ENCODE measurements around the gene COX6B2.

COX6B2 gene

GRCh38 chr19:55383279-55384130 is 29.0 kb upstream of the COX6B2 start:
- DNase-seq (ENCODE audit: low spot score): peak; percentile 41

- no peak for DNase-seq (ENCODE audit: low spot score)
Measured at GRCh38 chr19:55382522-55383054, 28.1 kb upstream of the COX6B2 start.

- DNase-seq (ENCODE audit: low spot score): no peak
Measured at GRCh38 chr19:55382013-55382412, 27.5 kb upstream of the COX6B2 start.

- no peak for DNase-seq (ENCODE audit: low spot score)
Measured at GRCh38 chr19:55379174-55379573, 24.7 kb upstream of the COX6B2 start.

GRCh38 chr19:55377356-55378131 is 23.0 kb upstream of the COX6B2 start:
- no peak for DNase-seq (ENCODE audit: low spot score)

- no peak for DNase-seq (ENCODE audit: low spot score)
Measured at GRCh38 chr19:55376241-55376933, 21.9 kb upstream of the COX6B2 start, which contains the start of gene TMEM190. TSS of gene TMEM190 (plus strand) at chr19:55376826. CDS start at chr19:55376854, 28 bp downstream.

- DNase-seq (ENCODE audit: low spot score): no peak
Measured at GRCh38 chr19:55373993-55374757, 19.7 kb upstream of the COX6B2 start.

- no peak for DNase-seq (ENCODE audit: low spot score)
Measured at GRCh38 chr19:55373306-55373992, 18.9 kb upstream of the COX6B2 start.

- no peak for DNase-seq (ENCODE audit: low spot score)
Measured at GRCh38 chr19:55372316-55373081, 18.0 kb upstream of the COX6B2 start.

GRCh38 chr19:55370305-55370988 is 15.9 kb upstream of the COX6B2 start, which contains the start of gene IL11:
TSS of gene IL11 (minus strand) at chr19:55370463. CDS start at chr19:55370310, 153 bp downstream.
- DNase-seq (ENCODE audit: low spot score): no peak

- DNase-seq (ENCODE audit: low spot score): no peak
Measured at GRCh38 chr19:55369653-55370304, 15.3 kb upstream of the COX6B2 start.

GRCh38 chr19:55368701-55369563 is 14.4 kb upstream of the COX6B2 start:
- DNase-seq (ENCODE audit: low spot score): no peak

- no peak for DNase-seq (ENCODE audit: low spot score)
Measured at GRCh38 chr19:55368106-55368505, 13.6 kb upstream of the COX6B2 start.

- DNase-seq (ENCODE audit: low spot score): no peak
Measured at GRCh38 chr19:55366790-55367189, 12.3 kb upstream of the COX6B2 start.

GRCh38 chr19:55365964-55366363 is 11.4 kb upstream of the COX6B2 start:
- DNase-seq (ENCODE audit: low spot score): no peak

- no peak for DNase-seq (ENCODE audit: low spot score)
Measured at GRCh38 chr19:55365245-55365644, 10.7 kb upstream of the COX6B2 start.

- no peak for DNase-seq (ENCODE audit: low spot score)
Measured at GRCh38 chr19:55362990-55363716, 8.6 kb upstream of the COX6B2 start, which contains the start of gene GARIN5B. TSS of gene GARIN5B (minus strand) at chr19:55363260. CDS start at chr19:55363066, 194 bp downstream.
